HG02981 (cell line): ENCODE results near the gene C11orf42.
A peak's percentile ranks its signal among the peaks of the same experiment; 100 is the strongest.

Experiments
- ATAC-seq: cut with Tn5 transposase; IDR thresholded peaks from one replicate; pipeline ENCODE4 v1.9.1; 2021; ENCODE audit warnings: mild to moderate bottlenecking, moderate library complexity; ENCODE audit not compliant: unreplicated experiment

C11orf42 gene

GRCh38 chr11:6251990-6252473 is 46.7 kb downstream of the C11orf42 start:
- ATAC-seq: no peak

- ATAC-seq: peak; percentile 78
These were observed 47.8 kb downstream of the C11orf42 start for GRCh38 chr11:6253197-6253596.

DNA sequence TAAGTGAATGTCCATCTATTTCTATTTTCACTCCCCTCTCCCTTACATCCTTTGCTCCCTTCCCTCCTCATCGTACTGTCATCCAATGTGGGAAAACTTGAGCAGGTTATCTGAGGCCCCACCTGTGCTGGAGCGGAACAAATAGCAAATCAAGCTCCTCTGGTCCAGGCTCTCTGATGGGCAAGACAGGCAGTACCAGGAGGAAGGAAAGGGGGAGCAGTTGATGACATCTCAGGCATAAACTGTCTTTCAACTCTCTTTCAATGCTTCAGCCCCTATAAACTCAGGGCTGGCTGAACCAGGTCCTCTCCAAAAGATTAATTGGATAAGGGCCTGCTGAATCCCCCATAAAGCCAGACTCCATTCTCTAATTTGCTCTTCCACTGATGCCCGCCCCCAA is 52.8 kb downstream of the C11orf42 start:
- no peak for ATAC-seq

DNA sequence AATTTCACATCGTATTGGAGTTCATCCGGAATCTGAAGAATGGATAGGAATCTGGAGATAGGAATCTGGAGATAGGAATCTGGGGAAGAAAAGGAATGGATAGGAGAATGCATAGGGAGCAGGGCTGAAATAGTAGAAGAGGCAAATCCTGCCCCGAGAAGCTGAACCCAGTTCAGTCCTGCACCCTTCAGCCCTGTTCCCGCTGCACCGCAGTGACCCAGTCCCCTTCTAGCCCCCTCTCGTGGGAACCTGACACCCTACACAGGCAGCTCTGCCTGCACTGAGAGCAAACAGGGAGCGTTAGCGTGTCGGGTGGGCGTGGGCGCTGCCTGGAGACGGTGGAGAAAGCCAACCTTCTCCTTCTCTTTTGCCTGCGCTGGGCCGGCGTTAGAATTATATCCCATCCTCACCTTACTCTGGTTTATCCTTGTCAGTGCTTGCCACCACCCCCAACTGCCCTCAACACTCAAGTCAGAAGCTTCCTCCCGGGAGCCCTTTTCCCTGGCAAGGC is 53.3 kb downstream of the C11orf42 start:
- ATAC-seq: no peak

DNA sequence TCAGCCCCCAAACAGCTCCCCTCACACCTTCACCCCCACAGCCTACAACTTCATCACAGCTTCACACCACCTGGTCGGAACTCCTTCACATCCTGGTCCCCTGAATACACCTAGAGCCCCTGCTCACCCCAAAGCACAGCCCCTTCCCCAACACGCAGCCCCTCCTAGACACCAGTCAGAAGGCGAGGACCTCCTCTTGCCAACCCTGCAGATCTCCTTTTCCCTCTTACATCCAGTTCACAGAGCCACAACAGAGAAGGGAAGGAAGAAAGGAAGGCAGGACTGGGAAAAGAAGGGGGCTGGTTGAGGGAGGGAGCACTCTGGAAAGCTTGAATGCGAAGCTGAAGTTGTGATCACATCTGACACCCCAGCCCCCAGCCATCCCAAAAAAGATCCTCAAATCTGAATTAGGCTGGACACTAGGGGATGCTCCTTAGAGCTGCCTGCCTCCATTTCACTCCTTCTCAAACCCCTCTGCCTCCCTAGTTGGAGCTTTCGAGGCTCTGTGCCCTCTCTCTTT is 54.9 kb downstream of the C11orf42 start:
- no peak for ATAC-seq
